WTC11 (cell line): Measurements from ENCODE around the gene SLC16A10.
"Not testable (repeated sequence)": the region's sequence is repeated elsewhere in the genome, so short reads cannot be mapped to it uniquely, and the experiment has no call there.

ENCODE experiments used
- RELA ChIP-seq: sonication (generic); formaldehyde crosslinking; IDR thresholded peaks from 2 replicates; pipeline ENCODE4 v1.8.1; 2022; ENCODE audit warnings: missing genetic modification reagents, mild to moderate bottlenecking, borderline replicate concordance
- TF ChIP-seq, protein P1 (sequence below): sonication (generic); formaldehyde crosslinking; IDR thresholded peaks from 2 replicates; pipeline ENCODE4 v1.8.0; 2022; ENCODE audit warnings: mild to moderate bottlenecking, missing genetic modification reagents
- TF ChIP-seq, protein P2 (sequence below): fragments of 200-600 bp; IDR thresholded peaks from 2 replicates; pipeline ENCODE4 v1.8.0; 2022; ENCODE audit warnings: antibody characterized with exemption
- TF ChIP-seq, protein P3 (sequence below): sonication (generic); formaldehyde crosslinking; IDR thresholded peaks from 2 replicates; pipeline ENCODE4 v1.8.1; 2022; ENCODE audit warnings: mild to moderate bottlenecking, missing genetic modification reagents, moderate library complexity, borderline replicate concordance
- TF ChIP-seq, protein P4 (sequence below): sonication (generic); formaldehyde crosslinking; IDR thresholded peaks from 2 replicates; pipeline ENCODE4 v1.8.1; 2022; ENCODE audit warnings: low read depth, missing genetic modification reagents, borderline replicate concordance
- TF ChIP-seq, protein P5 (sequence below): sonication (generic); formaldehyde crosslinking; conservative IDR thresholded peaks from 2 replicates; pipeline ENCODE4 v1.8.1; 2022; ENCODE audit warnings: mild to moderate bottlenecking, missing genetic modification reagents
- TF ChIP-seq, protein P6 (sequence below): sonication (generic); formaldehyde crosslinking; IDR thresholded peaks from 2 replicates; pipeline ENCODE4 v1.8.1; 2022; ENCODE audit warnings: low read depth, mild to moderate bottlenecking, moderate library complexity, missing genetic modification reagents, borderline replicate concordance
- TF ChIP-seq, protein P7 (sequence below): sonication (generic); formaldehyde crosslinking; IDR thresholded peaks from 2 replicates; pipeline ENCODE4 v1.8.0; 2022; ENCODE audit warnings: mild to moderate bottlenecking, missing genetic modification reagents

DNA sequence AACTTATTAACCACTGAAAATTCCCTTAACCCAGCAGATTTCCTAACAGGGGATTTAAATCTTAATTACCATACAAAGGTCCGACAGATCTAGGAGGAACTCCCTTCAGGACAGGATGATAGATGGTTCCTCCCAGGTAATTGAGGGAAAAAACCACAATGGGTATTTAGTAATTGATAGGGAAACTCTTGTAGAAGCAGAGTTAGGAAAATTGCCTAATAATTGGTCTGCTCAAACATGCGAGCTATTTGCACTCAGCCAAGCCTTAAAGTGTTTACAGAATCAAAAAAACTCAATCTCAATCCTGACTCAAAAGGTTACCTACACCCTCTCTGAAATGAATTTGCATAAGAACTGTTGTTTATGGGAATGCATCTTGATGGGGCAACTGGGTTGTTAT lies 45.4 kb downstream of the SLC16A10 start:
- TF ChIP-seq RELA (CRISPR knock-in tag): not testable (repeated sequence)
- TF ChIP-seq, protein P1, sequence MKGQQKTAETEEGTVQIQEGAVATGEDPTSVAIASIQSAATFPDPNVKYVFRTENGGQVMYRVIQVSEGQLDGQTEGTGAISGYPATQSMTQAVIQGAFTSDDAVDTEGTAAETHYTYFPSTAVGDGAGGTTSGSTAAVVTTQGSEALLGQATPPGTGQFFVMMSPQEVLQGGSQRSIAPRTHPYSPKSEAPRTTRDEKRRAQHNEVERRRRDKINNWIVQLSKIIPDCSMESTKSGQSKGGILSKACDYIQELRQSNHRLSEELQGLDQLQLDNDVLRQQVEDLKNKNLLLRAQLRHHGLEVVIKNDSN: not testable (repeated sequence)
- TF ChIP-seq, protein P2, sequence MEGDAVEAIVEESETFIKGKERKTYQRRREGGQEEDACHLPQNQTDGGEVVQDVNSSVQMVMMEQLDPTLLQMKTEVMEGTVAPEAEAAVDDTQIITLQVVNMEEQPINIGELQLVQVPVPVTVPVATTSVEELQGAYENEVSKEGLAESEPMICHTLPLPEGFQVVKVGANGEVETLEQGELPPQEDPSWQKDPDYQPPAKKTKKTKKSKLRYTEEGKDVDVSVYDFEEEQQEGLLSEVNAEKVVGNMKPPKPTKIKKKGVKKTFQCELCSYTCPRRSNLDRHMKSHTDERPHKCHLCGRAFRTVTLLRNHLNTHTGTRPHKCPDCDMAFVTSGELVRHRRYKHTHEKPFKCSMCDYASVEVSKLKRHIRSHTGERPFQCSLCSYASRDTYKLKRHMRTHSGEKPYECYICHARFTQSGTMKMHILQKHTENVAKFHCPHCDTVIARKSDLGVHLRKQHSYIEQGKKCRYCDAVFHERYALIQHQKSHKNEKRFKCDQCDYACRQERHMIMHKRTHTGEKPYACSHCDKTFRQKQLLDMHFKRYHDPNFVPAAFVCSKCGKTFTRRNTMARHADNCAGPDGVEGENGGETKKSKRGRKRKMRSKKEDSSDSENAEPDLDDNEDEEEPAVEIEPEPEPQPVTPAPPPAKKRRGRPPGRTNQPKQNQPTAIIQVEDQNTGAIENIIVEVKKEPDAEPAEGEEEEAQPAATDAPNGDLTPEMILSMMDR: not testable (repeated sequence)
- TF ChIP-seq, protein P3, sequence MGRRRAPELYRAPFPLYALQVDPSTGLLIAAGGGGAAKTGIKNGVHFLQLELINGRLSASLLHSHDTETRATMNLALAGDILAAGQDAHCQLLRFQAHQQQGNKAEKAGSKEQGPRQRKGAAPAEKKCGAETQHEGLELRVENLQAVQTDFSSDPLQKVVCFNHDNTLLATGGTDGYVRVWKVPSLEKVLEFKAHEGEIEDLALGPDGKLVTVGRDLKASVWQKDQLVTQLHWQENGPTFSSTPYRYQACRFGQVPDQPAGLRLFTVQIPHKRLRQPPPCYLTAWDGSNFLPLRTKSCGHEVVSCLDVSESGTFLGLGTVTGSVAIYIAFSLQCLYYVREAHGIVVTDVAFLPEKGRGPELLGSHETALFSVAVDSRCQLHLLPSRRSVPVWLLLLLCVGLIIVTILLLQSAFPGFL (CRISPR knock-in tag): not testable (repeated sequence)
- TF ChIP-seq, protein P4, sequence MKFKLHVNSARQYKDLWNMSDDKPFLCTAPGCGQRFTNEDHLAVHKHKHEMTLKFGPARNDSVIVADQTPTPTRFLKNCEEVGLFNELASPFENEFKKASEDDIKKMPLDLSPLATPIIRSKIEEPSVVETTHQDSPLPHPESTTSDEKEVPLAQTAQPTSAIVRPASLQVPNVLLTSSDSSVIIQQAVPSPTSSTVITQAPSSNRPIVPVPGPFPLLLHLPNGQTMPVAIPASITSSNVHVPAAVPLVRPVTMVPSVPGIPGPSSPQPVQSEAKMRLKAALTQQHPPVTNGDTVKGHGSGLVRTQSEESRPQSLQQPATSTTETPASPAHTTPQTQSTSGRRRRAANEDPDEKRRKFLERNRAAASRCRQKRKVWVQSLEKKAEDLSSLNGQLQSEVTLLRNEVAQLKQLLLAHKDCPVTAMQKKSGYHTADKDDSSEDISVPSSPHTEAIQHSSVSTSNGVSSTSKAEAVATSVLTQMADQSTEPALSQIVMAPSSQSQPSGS (CRISPR knock-in tag): not testable (repeated sequence)
- TF ChIP-seq, protein P5, sequence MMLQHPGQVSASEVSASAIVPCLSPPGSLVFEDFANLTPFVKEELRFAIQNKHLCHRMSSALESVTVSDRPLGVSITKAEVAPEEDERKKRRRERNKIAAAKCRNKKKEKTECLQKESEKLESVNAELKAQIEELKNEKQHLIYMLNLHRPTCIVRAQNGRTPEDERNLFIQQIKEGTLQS (CRISPR knock-in tag): not testable (repeated sequence)
- TF ChIP-seq, protein P6, sequence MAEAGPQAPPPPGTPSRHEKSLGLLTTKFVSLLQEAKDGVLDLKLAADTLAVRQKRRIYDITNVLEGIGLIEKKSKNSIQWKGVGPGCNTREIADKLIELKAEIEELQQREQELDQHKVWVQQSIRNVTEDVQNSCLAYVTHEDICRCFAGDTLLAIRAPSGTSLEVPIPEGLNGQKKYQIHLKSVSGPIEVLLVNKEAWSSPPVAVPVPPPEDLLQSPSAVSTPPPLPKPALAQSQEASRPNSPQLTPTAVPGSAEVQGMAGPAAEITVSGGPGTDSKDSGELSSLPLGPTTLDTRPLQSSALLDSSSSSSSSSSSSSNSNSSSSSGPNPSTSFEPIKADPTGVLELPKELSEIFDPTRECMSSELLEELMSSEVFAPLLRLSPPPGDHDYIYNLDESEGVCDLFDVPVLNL: not testable (repeated sequence)
- TF ChIP-seq, protein P7, sequence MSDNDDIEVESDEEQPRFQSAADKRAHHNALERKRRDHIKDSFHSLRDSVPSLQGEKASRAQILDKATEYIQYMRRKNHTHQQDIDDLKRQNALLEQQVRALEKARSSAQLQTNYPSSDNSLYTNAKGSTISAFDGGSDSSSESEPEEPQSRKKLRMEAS: not testable (repeated sequence)
